Measurements from ENCODE around the gene CFHR3. TPM values are rescaled to one million over a fixed set of nuclear protein-coding genes. Genes with fewer than 3 reads are reported as not detected.
"Not testable (repeated sequence)": the region's sequence is repeated elsewhere in the genome, so short reads cannot be mapped to it uniquely, and the experiment has no call there.

CFHR3 gene
- total RNA-seq, 1 donor from 2014 or later = not detected

GRCh38 chr1:196738730-196739129 is 35.9 kb upstream of the CFHR3 start:
- no peaks in the 10 kb centered on the region for H3K36me3 Mint-ChIP-seq
- no peak for DNase-seq (ENCODE audit: extremely low spot score, unreplicated experiment)
- no peaks in the 10 kb centered on the region for H3K4me1 Mint-ChIP-seq (ENCODE audit: unreplicated experiment)
- H3K27me3 Mint-ChIP-seq = no peaks in the 10 kb centered on the region
- H3K4me3 Mint-ChIP-seq = no peak overlapping the region
- no peaks in the 10 kb centered on the region for H3K9me3 Mint-ChIP-seq
- TF ChIP-seq CTCF (conservative IDR thresholded peaks at IDR 0.05) = no peak
- H3K27ac Mint-ChIP-seq = no peak overlapping the region

DNA sequence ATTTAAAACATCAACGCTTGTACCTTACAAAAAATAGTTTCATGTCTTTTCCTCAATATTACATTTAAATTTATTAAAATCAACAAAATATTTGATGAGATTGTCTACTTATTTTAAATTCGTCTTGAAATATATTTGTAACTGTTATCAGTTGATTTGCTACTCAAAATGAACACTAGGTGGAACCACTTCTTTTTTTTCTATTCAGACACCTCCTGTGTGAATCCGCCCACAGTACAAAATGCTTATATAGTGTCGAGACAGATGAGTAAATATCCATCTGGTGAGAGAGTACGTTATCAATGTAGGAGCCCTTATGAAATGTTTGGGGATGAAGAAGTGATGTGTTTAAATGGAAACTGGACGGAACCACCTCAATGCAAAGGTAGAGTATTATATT is 31.4 kb upstream of the CFHR3 start:
- not testable (repeated sequence) for H3K4me3 Mint-ChIP-seq; H3K4me1 Mint-ChIP-seq (ENCODE audit: unreplicated experiment); H3K27me3 Mint-ChIP-seq; H3K36me3 Mint-ChIP-seq; DNase-seq (ENCODE audit: extremely low spot score, unreplicated experiment); H3K27ac Mint-ChIP-seq; H3K9me3 Mint-ChIP-seq
- TF ChIP-seq CTCF (conservative IDR thresholded peaks at IDR 0.05) = peak; percentile 75

DNA sequence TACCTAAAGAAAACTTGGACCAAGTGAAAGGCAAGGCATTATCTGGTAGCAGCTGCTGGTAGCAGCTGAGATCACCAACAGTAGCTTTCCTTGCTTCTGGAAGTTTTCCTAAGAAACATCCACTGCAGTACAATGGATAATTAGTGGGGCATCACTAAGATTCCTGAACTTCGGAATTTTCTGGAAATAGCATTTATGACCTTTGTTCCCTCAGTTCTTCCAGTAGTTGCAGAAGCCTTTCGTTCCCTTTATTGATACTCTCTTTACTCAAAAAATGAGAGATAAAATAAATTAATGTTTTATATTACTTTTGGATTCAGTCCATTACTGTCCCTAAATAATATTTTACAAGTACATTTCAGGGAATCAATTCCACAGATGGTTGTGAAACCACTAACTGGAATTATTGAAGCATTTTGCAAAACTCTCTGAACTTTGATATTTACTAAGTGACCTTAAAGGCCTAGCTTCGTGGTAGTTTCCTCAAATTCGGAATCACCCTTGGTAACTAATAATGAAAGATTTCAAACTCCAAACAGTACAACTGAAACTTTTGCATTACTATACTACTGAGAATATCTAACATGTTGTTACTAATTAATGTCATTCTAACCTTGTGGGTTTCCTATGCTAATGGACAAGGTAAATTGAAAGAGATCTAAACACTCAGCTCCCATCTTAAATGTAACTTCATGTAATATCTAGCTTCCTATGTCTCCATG is 9.5 kb upstream of the CFHR3 start:
- not testable (repeated sequence) for H3K4me3 Mint-ChIP-seq; H3K27me3 Mint-ChIP-seq; H3K27ac Mint-ChIP-seq; DNase-seq (ENCODE audit: extremely low spot score, unreplicated experiment); H3K9me3 Mint-ChIP-seq; H3K4me1 Mint-ChIP-seq (ENCODE audit: unreplicated experiment); H3K36me3 Mint-ChIP-seq

DNA sequence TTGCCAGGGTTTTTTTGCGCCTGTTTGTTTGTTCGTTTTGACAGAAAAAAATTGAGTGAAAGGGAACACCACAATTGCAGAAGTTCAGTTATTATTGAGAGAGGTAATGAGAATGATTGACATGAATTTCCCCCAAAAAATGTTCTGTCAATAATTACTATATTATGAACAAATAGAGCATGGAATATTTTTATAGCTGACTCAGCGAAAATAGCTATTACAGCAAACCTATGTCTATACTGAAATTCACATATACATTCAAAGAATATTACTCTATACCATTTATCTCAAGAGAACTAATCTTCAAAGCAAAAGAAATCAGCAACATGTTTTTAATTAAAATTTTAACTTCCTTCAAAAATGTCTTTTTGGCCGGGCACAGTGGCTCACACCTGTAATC is 4.8 kb upstream of the CFHR3 start:
- not testable (repeated sequence) for H3K4me1 Mint-ChIP-seq (ENCODE audit: unreplicated experiment)

GRCh38 chr1:196773713-196774112 is 927 bp upstream of the CFHR3 start:
- Mint-ChIP-seq H3K9me3 (no peaks in the 10 kb centered on the region), H3K36me3 (no peaks in the 10 kb centered on the region), H3K4me3 (no peak overlapping the region), H3K27ac (no peak overlapping the region), H3K4me1 (ENCODE audit: unreplicated experiment) (no peaks in the 10 kb centered on the region), H3K27me3 (no peaks in the 10 kb centered on the region)
- DNase-seq (ENCODE audit: extremely low spot score, unreplicated experiment) = no peak
- TF ChIP-seq CTCF (conservative IDR thresholded peaks at IDR 0.05) = no peak

More for the DNA sequence above, 4.8 kb upstream of the CFHR3 start:
- not testable (repeated sequence) for DNase-seq (ENCODE audit: extremely low spot score, unreplicated experiment); H3K4me3 Mint-ChIP-seq; H3K9me3 Mint-ChIP-seq; H3K36me3 Mint-ChIP-seq; H3K27me3 Mint-ChIP-seq; H3K27ac Mint-ChIP-seq

GRCh38 chr1:196774175-196774574 is 465 bp upstream of the CFHR3 start:
- Mint-ChIP-seq H3K4me1 (ENCODE audit: unreplicated experiment) (no peaks in the 10 kb centered on the region), H3K36me3 (no peaks in the 10 kb centered on the region), H3K9me3 (peaks cover 2% of the 10 kb centered on the region), H3K27me3 (no peaks in the 10 kb centered on the region), H3K27ac (no peak overlapping the region), H3K4me3 (no peak overlapping the region)
- no peak for TF ChIP-seq CTCF (conservative IDR thresholded peaks at IDR 0.05)
- no peak for DNase-seq (ENCODE audit: extremely low spot score, unreplicated experiment)

DNA sequence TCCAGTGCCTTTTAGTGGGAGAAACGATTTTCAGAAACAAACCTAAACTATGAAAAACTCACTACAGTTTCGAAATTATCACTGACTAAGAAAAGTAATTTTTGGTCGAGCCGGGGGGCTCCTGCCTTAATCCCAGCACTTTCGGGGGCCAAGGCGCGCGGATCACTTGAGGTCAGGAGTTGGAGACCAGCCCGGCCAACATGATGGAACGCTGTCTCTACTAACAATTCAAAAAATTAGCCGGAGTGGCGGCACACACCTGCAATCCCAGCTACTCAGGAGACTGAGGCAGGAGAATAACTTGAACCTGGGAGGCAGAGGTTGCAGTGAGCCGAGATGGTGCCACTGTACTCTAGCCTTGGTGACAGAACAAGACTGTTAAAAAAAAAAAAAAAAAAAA is 3.0 kb downstream of the CFHR3 start:
- Mint-ChIP-seq H3K27me3 (no peaks in the 10 kb centered on the region), H3K27ac (no peak overlapping the region), H3K9me3 (peaks cover 3% of the 10 kb centered on the region), H3K4me1 (ENCODE audit: unreplicated experiment) (no peaks in the 10 kb centered on the region), H3K4me3 (no peak overlapping the region), H3K36me3 (no peaks in the 10 kb centered on the region)
- no peak for DNase-seq (ENCODE audit: extremely low spot score, unreplicated experiment)
- no peak for TF ChIP-seq CTCF (conservative IDR thresholded peaks at IDR 0.05)

All from type B pancreatic cell (in vitro differentiated cells).